GM18526 (cell line): ENCODE data around the gene PDE6B.

Source experiments
- POLR2A ChIP-seq: IDR thresholded peaks from 3 replicates; pipeline ENCODE4 v1.6.1; 2011; ENCODE audit not compliant: insufficient read length; ENCODE audit errors: extremely low read depth

PDE6B gene

GRCh38 chr4:636628-637159, 11.3 kb downstream of the PDE6B start:
- TF ChIP-seq POLR2A = no peak

- no peak for TF ChIP-seq POLR2A
Measured at GRCh38 chr4:637536-638280, 12.3 kb downstream of the PDE6B start.

- TF ChIP-seq POLR2A = no peak
Measured at GRCh38 chr4:646460-646859, 21.1 kb downstream of the PDE6B start.

GRCh38 chr4:647481-647880, 22.1 kb downstream of the PDE6B start:
- TF ChIP-seq POLR2A = no peak

GRCh38 chr4:648579-649292, 23.4 kb downstream of the PDE6B start:
- TF ChIP-seq POLR2A = no peak

GRCh38 chr4:649293-649625, 23.9 kb downstream of the PDE6B start:
- no peak for TF ChIP-seq POLR2A

- TF ChIP-seq POLR2A = no peak
Measured at GRCh38 chr4:649751-650310, 24.5 kb downstream of the PDE6B start.

GRCh38 chr4:650461-650860, 25.1 kb downstream of the PDE6B start:
- TF ChIP-seq POLR2A = no peak

GRCh38 chr4:650951-651883, 25.8 kb downstream of the PDE6B start:
- TF ChIP-seq POLR2A = no peak

GRCh38 chr4:651884-652642, 26.7 kb downstream of the PDE6B start:
- TF ChIP-seq POLR2A = no peak

GRCh38 chr4:653080-653821, 27.9 kb downstream of the PDE6B start:
- no peak for TF ChIP-seq POLR2A

- TF ChIP-seq POLR2A = no peak
Measured at GRCh38 chr4:653831-654502, 28.6 kb downstream of the PDE6B start.

GRCh38 chr4:654503-654845, 29.1 kb downstream of the PDE6B start:
- no peak for TF ChIP-seq POLR2A
